Stimulated activated CD4-positive, alpha-beta T cell treated with anti-CD3 and anti-CD28 coated beads, Interleukin-15, amount 100 ng/mL, for 48 hours (primary cell): Measurements from ENCODE around the gene LMOD3.

Source experiments
- DNase-seq, 2 donors: peaks; one replicate each; pipeline ENCODE4 v3.0.0-alpha.2; 2020; ENCODE audit warnings: low read depth in 2 of 2

LMOD3 gene

DNA sequence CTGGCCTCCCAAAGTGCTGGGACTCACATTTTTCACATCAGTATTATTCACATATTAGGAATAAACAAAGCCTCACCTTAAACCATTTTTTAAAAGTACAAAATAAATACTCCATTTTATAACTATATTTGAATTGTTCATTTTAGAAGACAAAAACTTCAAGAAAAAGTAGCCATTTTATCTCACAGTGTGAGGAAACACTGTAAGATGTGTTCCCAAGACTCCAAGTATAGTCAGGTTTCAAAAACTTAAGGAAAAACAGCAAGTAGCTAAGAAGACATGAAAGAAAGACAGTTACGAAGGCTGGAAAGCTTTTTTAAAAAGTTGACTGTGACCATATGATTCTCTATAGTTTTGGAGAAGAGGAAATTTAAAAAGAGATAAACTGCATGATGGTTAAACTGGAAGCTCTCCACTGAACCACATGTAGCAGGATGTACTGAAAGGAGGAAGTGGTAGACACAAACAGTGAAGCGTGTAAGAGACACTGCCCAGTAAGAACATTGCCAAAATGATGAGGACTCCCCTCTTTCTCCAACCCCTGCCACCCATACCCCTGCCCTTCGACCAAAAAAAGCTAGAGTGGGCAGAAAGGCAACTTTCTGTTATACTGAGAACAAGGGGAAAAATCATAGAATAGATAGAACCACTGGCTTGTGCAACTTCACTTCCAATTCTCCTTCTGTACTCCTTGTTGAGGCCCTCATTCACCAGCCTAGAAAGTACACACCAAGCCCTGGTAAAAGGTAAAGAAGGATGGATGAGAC lies 64.0 kb downstream of the LMOD3 start:
- no peak for DNase-seq
